H1 (cell line): Measurements from ENCODE around the gene PLA2G10. TPM values are rescaled to one million over a fixed set of nuclear protein-coding genes. Genes with fewer than 3 reads are reported as not detected.
A peak's percentile ranks its signal among the peaks of the same experiment; 100 is the strongest.

Source experiments
- CTCF ChIA-PET: fragments of 300-600 bp; sonication (Branson Sonifier 250); formaldehyde crosslinking; loops from one replicate; lab custom pipeline; 2021; ENCODE audit not compliant: partially characterized antibody; lab: Charles Lee
- POLR2A ChIA-PET: fragments of 300-600 bp; sonication (Branson Sonifier 250); formaldehyde crosslinking; loops from one replicate; lab custom pipeline; 2021; ENCODE audit warnings: inconsistent platforms; ENCODE audit not compliant: partially characterized antibody; lab: Charles Lee
- DNase-seq, 2 experiments: peaks; one replicate each; pipeline versions ENCODE4 v3.0.0 to v3.0.0-alpha.2; 2010 to 2022; ENCODE audit warnings: low spot score in 2 of 2, low read depth in 1 of 2, mixed read lengths in 1 of 2
- FAIRE-seq: peaks from 2 replicates; lab custom pipeline; 2011; peaks lifted over from hg19 to GRCh38; lab: Jason Lieb, UNC
- H2AFZ ChIP-seq: 2 replicates; pipeline ENCODE4 v1.8.1; 2012; ENCODE audit warnings: low read length, inconsistent platforms
- H2AK5ac ChIP-seq: 2 replicates; pipeline ENCODE4 v1.6.1; 2013; ENCODE audit warnings: low read depth, low read length
- H2BK120ac ChIP-seq: replicated peaks from 2 replicates; pipeline ENCODE3; 2013; ENCODE audit warnings: low read depth, low read length, inconsistent platforms
- H2BK12ac ChIP-seq: 2 replicates; pipeline ENCODE4 v1.6.1; 2013; ENCODE audit warnings: low read depth, low read length
- H2BK15ac ChIP-seq: 2 replicates; pipeline ENCODE4 v1.6.1; 2013; ENCODE audit warnings: low read length
- H2BK20ac ChIP-seq: 2 replicates; pipeline ENCODE4 v1.6.1; 2013; ENCODE audit warnings: low read length
- H2BK5ac ChIP-seq: 2 replicates; pipeline ENCODE4 v1.6.1; 2013; ENCODE audit warnings: low read depth, low read length
- H3K14ac ChIP-seq: 2 replicates; pipeline ENCODE4 v1.6.1; 2013; ENCODE audit warnings: inconsistent platforms; ENCODE audit not compliant: insufficient read length
- H3K18ac ChIP-seq: 2 replicates; pipeline ENCODE4 v1.6.1; 2013; ENCODE audit warnings: low read length; ENCODE audit errors: extremely low read depth
- H3K23ac ChIP-seq: 2 replicates; pipeline ENCODE4 v1.6.1; 2013; ENCODE audit warnings: inconsistent platforms; ENCODE audit not compliant: insufficient read length
- H3K23me2 ChIP-seq: 2 replicates; pipeline ENCODE4 v1.6.1; 2013; ENCODE audit warnings: low read depth, low read length
- H3K27ac ChIP-seq: 2 replicates; pipeline ENCODE4 v1.6.1; 2011; ENCODE audit warnings: low read depth, low read length, inconsistent platforms
- H3K27me3 ChIP-seq, 4 experiments: replicated peaks in 1 of 4; 1 replicate in 1 of 4; 2 replicates in 3 of 4; pipeline versions ENCODE4 v1.6.1 to v1.8.1; 2011 to 2013; ENCODE audit warnings: low read length in 3 of 4, mild to moderate bottlenecking in 3 of 4, inconsistent platforms in 2 of 4, mixed read lengths in 2 of 4, moderate library complexity in 1 of 4; ENCODE audit not compliant: control insufficient read depth in 3 of 4, insufficient read depth in 3 of 4; ENCODE audit errors: extremely low read depth in 1 of 4
- H3K36me3 ChIP-seq, 4 experiments: 2 replicates each; pipeline versions ENCODE4 v1.6.1 to v1.8.1; 2011 to 2013; ENCODE audit warnings: mild to moderate bottlenecking in 4 of 4, low read length in 3 of 4, moderate library complexity in 2 of 4, control low read depth in 1 of 4, inconsistent platforms in 1 of 4; ENCODE audit not compliant: insufficient read depth in 4 of 4, control insufficient read depth in 2 of 4
- H3K4ac ChIP-seq: replicated peaks from 2 replicates; pipeline ENCODE3; 2013; ENCODE audit warnings: low read length, low read depth, mixed read lengths, inconsistent platforms; ENCODE audit not compliant: insufficient read length
- H3K4me1 ChIP-seq, 4 experiments: replicated peaks in 1 of 4; 1 replicate in 1 of 4; 2 replicates in 3 of 4; pipeline versions ENCODE4 v1.6.1 to v1.8.1; 2011 to 2013; ENCODE audit warnings: low read length in 3 of 4, inconsistent platforms in 2 of 4, mixed read lengths in 1 of 4; ENCODE audit not compliant: insufficient read depth in 4 of 4, control insufficient read depth in 3 of 4
- H3K4me2 ChIP-seq, 2 experiments: 2 replicates each; pipeline versions ENCODE4 v1.6.1 to v1.8.1; 2011 to 2013; ENCODE audit warnings: low read depth in 2 of 2, low read length in 2 of 2, control low read depth in 1 of 2, inconsistent platforms in 1 of 2, mild to moderate bottlenecking in 1 of 2; ENCODE audit not compliant: insufficient read depth in 1 of 2
- H3K4me3 ChIP-seq, 4 experiments: fragments of 200-600, 300-600 bp in 1 of 4; sonication (generic), shearing (Covaris generic), sonication (Bioruptor Twin) in 1 of 4; 2 replicates each; pipeline versions ENCODE4 v1.5.1 to v1.8.1; 2011 to 2016; ENCODE audit warnings: low read length in 4 of 4, low read depth in 3 of 4, control low read depth in 2 of 4, inconsistent platforms in 2 of 4, mild to moderate bottlenecking in 2 of 4, mixed read lengths in 1 of 4, moderate library complexity in 1 of 4; ENCODE audit not compliant: insufficient read depth in 2 of 4; ENCODE audit errors: extremely low read depth in 1 of 4
- H3K56ac ChIP-seq: replicated peaks from 2 replicates; pipeline ENCODE3; 2013; ENCODE audit warnings: low read depth, mild to moderate bottlenecking, mixed read lengths, low read length, inconsistent platforms; ENCODE audit not compliant: insufficient read length
- H3K79me1 ChIP-seq: 2 replicates; pipeline ENCODE4 v1.6.1; 2013; ENCODE audit warnings: low read depth, low read length, control low read depth
- H3K79me2 ChIP-seq, 2 experiments: 2 replicates each; pipeline versions ENCODE4 v1.6.1 to v1.8.1; 2012 to 2013; ENCODE audit warnings: low read length in 2 of 2, mild to moderate bottlenecking in 2 of 2, inconsistent platforms in 1 of 2; ENCODE audit not compliant: insufficient read depth in 2 of 2, control insufficient read depth in 1 of 2
- H3K9ac ChIP-seq, 4 experiments: replicated peaks in 1 of 4; 1 replicate in 1 of 4; 2 replicates in 3 of 4; pipeline versions ENCODE4 v1.6.1 to v1.8.1; 2011 to 2013; ENCODE audit warnings: low read depth in 3 of 4, low read length in 3 of 4, control low read depth in 2 of 4, mild to moderate bottlenecking in 2 of 4, moderate library complexity in 2 of 4, inconsistent platforms in 1 of 4; ENCODE audit errors: extremely low read depth in 1 of 4
- H3K9me3 ChIP-seq, 2 experiments: 2 replicates each; pipeline versions ENCODE4 v1.6.1 to v1.8.1; 2012 to 2013; ENCODE audit warnings: mild to moderate bottlenecking in 2 of 2, moderate library complexity in 2 of 2, control low read depth in 1 of 2, inconsistent platforms in 1 of 2, low read depth in 1 of 2, low read length in 1 of 2, mixed read lengths in 1 of 2; ENCODE audit not compliant: insufficient read depth in 2 of 2
- H4K20me1 ChIP-seq, 2 experiments: replicated peaks in 1 of 2; 2 replicates each; pipeline versions ENCODE3 to v1.8.1; 2011 to 2013; ENCODE audit warnings: inconsistent platforms in 2 of 2, low read length in 2 of 2, mild to moderate bottlenecking in 1 of 2; ENCODE audit not compliant: insufficient read depth in 2 of 2, control insufficient read depth in 1 of 2
- H4K5ac ChIP-seq: 2 replicates; pipeline ENCODE4 v1.6.1; 2013; ENCODE audit warnings: low read length, low read depth, mixed read lengths, inconsistent platforms; ENCODE audit not compliant: insufficient read length
- H4K8ac ChIP-seq: 2 replicates; pipeline ENCODE4 v1.8.0; 2013; ENCODE audit warnings: mild to moderate bottlenecking, moderate library complexity, low read length, inconsistent platforms; ENCODE audit not compliant: insufficient read depth; ENCODE audit errors: extremely low read depth
- H4K91ac ChIP-seq: replicated peaks from 2 replicates; pipeline ENCODE3; 2013; ENCODE audit warnings: low read length, mixed read lengths, inconsistent platforms; ENCODE audit not compliant: insufficient read length
- CHD2 ChIP-seq: IDR thresholded peaks from 2 replicates; pipeline ENCODE4 v1.6.1; 2012; ENCODE audit warnings: low read length, improper control_type of control experiment
- SAP30 ChIP-seq: fragments of 300-600 bp; sonication (generic); IDR thresholded peaks from 2 replicates; pipeline ENCODE4 v1.7.1; 2012; ENCODE audit warnings: low read length, moderate library complexity, mild to moderate bottlenecking, inconsistent platforms; ENCODE audit not compliant: insufficient read depth, insufficient replicate concordance
- WGBS, 2 experiments: shearing (Covaris generic) in 1 of 2; methylation state at CpG; one replicate each; pipeline versions ENCODE4 v1.1.6 to v1.1.7; 2013 to 2015; ENCODE audit warnings: low lambda C conversion rate in 2 of 2, mixed read lengths in 2 of 2, inconsistent platforms in 1 of 2, low coverage in 1 of 2, missing lambda C conversion rate in 1 of 2; ENCODE audit not compliant: insufficient replicate concordance in 2 of 2, insufficient coverage in 1 of 2, insufficient read length in 1 of 2; ENCODE audit errors: extremely low coverage in 1 of 2, missing lambda C conversion rate in 1 of 2; 5-methylcytosine and 5-hydroxymethylcytosine counted together
- polyA plus RNA-seq, 7 experiments: library from polyadenylated mRNA; depleted of rRNA in 3 of 7; stranded (reverse) in 5 of 7; unstranded in 2 of 7; fragments of >200 nt in 5 of 7; fragments of 200-250 nt in 2 of 7; gene quantifications; 1 replicate in 5 of 7; 2 replicates in 1 of 7; 4 replicates in 1 of 7; pipeline versions ENCODE4 v1.2.1 to v1.2.3, GENCODE V29; 2011 to 2013; ENCODE audit warnings: missing spikeins in 2 of 7, mixed read lengths in 2 of 7
- total RNA-seq: library from RNA; stranded (reverse); fragmentation: NEBNext Ultra II Directional; extraction: Animal tissue kit (Norgen Biotek cat#: 25700); gene quantifications from 2 replicates; pipeline ENCODE4 v1.2.1, GENCODE V29; 2021

Gene PLA2G10
- total and polyA plus RNA-seq, 2 of the 8 experiments (the other 6 are each of a cell fraction or from before 2014, with no cell fraction given), result 0.60 to 2.2 TPM

DNA sequence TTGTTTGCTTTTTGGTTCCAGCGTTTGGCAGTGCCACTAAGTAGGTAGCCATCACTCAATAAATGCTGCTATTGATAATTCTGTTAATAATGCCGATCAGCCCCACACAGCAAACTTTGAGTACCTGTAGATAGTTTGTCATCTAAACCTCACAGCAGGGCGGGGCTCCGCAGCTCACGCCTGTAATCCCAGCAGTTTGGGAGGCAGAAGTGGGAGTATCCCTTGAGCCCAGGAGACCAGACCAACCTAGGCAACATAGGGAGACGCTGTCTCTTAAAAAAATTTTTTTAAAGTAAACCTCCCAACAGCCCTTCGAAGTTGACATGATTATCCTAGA lies 59.8 kb downstream of the PLA2G10 start:
- H2BK5ac ChIP-seq, result no peak overlapping the region
- H4K20me1 ChIP-seq, result peaks cover 0 to 2% of the 10 kb centered on the region in 2 experiments
- peaks cover 6% of the 10 kb centered on the region for H3K23me2 ChIP-seq
- no peak for DNase-seq
- FAIRE-seq, result no peak
- no peak overlapping the region for H2AFZ ChIP-seq
- H3K27me3 ChIP-seq, result no peaks in the 10 kb centered on the region
- ChIA-PET CTCF (no interaction called here), POLR2A (interaction anchor here (0.8 to 2.5 kb wide), 8 partner anchors 9 to 326 kb away, joined by 3 to 9 read pairs (median 4); no protein-coding TSS in a partner anchor)
- no peak overlapping the region for H3K14ac ChIP-seq
- no peak overlapping the region for H2BK15ac ChIP-seq
- peaks cover 16 to 23% (median 20%) of the 10 kb centered on the region in 4 experiments for H3K4me1 ChIP-seq
- H3K27ac ChIP-seq, result peak overlapping the region; percentile 41
- TF ChIP-seq CHD2, result no peak
- TF ChIP-seq SAP30, result peak; percentile 33
- H3K79me2 ChIP-seq, result peaks cover 9 to 49% of the 10 kb centered on the region in 2 experiments; a peak in 3 of 4 replicates
- H3K56ac ChIP-seq, result no peak overlapping the region
- no peak overlapping the region for H3K4ac ChIP-seq
- H3K9me3 ChIP-seq, result no peaks in the 10 kb centered on the region
- no peak overlapping the region for H4K91ac ChIP-seq
- WGBS, 2 experiments, result 57% methylated on average over 7 of the region's 7 CpGs; no CpG with 5 or more reads in 1 of the 2 experiments
- H2BK20ac ChIP-seq, result no peak overlapping the region
- H4K8ac ChIP-seq, result no peak overlapping the region
- no peak overlapping the region for H2BK120ac ChIP-seq
- no peaks in the 10 kb centered on the region for H3K79me1 ChIP-seq
- no peak overlapping the region for H3K23ac ChIP-seq
- peak overlapping the region; percentile 89 to 91 for H3K4me2 ChIP-seq
- peak overlapping the region in 2 of 4 experiments; percentile 20 to 34; a peak in 3 of 7 replicates for H3K9ac ChIP-seq
- peak overlapping the region; percentile 86 to 98 (median 96); a peak in 7 of 8 replicates for H3K4me3 ChIP-seq
- H3K36me3 ChIP-seq, result peaks cover 0 to 13% (median 4%) of the 10 kb centered on the region in 4 experiments; a peak in 5 of 8 replicates
- H2BK12ac ChIP-seq, result no peak overlapping the region; the same call in 1 of the 2 replicates
- H2AK5ac ChIP-seq, result no peak overlapping the region
- H3K18ac ChIP-seq, result no peak overlapping the region
- H4K5ac ChIP-seq, result no peak overlapping the region
